ENCODE results near the gene DAPP1. TPM values are rescaled to one million over a fixed set of nuclear protein-coding genes. Genes with fewer than 3 reads are reported as not detected.

DAPP1 gene
- total and polyA plus RNA-seq, 10 of the 15 experiments (the other 5 are each of a cell fraction or from before 2014, with no cell fraction given) = 46.5 to 147 (median 74.2) TPM

- CTCF ChIA-PET = interaction anchor here (1.1 to 1.8 kb wide), 2 partner anchors 21 to 56 kb away, joined by 3 to 5 read pairs; no protein-coding TSS in a partner anchor
- no TSS peak for BruUV-seq (replicated peaks)
- H3K79me2 ChIP-seq (ENCODE audit: control insufficient read depth, insufficient read depth, low read length) = no peaks in the 10 kb centered on the region; the same call in 1 of the 2 replicates
- H3K27ac ChIP-seq (ENCODE audit: control insufficient read depth, insufficient read depth) = no peak overlapping the region
- no peaks in the 10 kb centered on the region for H3K9me3 ChIP-seq (replicated peaks; ENCODE audit: control insufficient read depth, insufficient read depth, low read length)
- ATAC-seq = no peak
- POLR2A ChIA-PET = interaction anchor here (0.6 to 0.8 kb wide), 3 partner anchors 20 to 228 kb away, joined by 3 read pairs; no protein-coding TSS in a partner anchor
- SMC1A ChIA-PET (ENCODE audit: uncharacterized antibody, unreplicated experiment) = interaction anchor here (1.2 to 2.9 kb wide), 3 partner anchors 8 to 52 kb away, joined by 3 to 8 read pairs (median 6); no protein-coding TSS in a partner anchor
- peaks cover 13% of the 10 kb centered on the region for H3K4me1 ChIP-seq (ENCODE audit: control insufficient read depth, insufficient read depth, low read length)
- WGBS (ENCODE audit: insufficient coverage, insufficient replicate concordance, low lambda C conversion rate, missing lambda C conversion rate) = 48% methylated on average over 3 of the region's 3 CpGs
- FAIRE-seq = no peak
- no peak overlapping the region for H3K9ac ChIP-seq (ENCODE audit: control insufficient read depth, insufficient read depth, low read length)
- in situ Hi-C loops (cut with MboI) = no loop called here
- DNase-seq (ENCODE audit: low read depth, low spot score) = no peak
- intact Hi-C loops (cut with micrococcal nuclease; ENCODE audit: unreplicated experiment) = no loop called here
- no peaks in the 10 kb centered on the region for H4K20me1 ChIP-seq (ENCODE audit: control insufficient read depth, insufficient read depth)
- no peak overlapping the region for H3K4me2 ChIP-seq (ENCODE audit: control insufficient read depth, insufficient read depth)
- RAD21 ChIA-PET (ENCODE audit: unreplicated experiment) = interaction anchor here (0.7 to 0.8 kb wide), 2 partner anchors 10 to 47 kb away, joined by 3 read pairs; partner anchors contain the start of gene DAPP1
- H3K36me3 ChIP-seq (ENCODE audit: control insufficient read depth in 2 of 2, insufficient read depth in 2 of 2, low read length in 1 of 2) = peaks cover 6 to 25% of the 10 kb centered on the region in 2 experiments
- H2AFZ ChIP-seq (ENCODE audit: control insufficient read depth, low read depth, low read length) = no peak overlapping the region
- H3K4me3 ChIP-seq = no peak overlapping the region
- no peaks in the 10 kb centered on the region for H3K27me3 ChIP-seq (replicated peaks in 1 of 2; ENCODE audit: control insufficient read depth in 2 of 2, insufficient read depth in 2 of 2, low read length in 1 of 2)
- TF ChIP-seq EZH2 (IDR thresholded peaks at IDR 0.05; ENCODE audit: borderline replicate concordance, control insufficient read depth, low read depth, low read length) (no peak), KAT2A (conservative IDR thresholded peaks at IDR 0.05; ENCODE audit: control insufficient read depth, low read depth, low read length) (no peak), PKNOX1 (IDR thresholded peaks at IDR 0.05) (no peak), ASH2L (IDR thresholded peaks at IDR 0.05; ENCODE audit: borderline replicate concordance, low read depth) (no peak), TAF1 (IDR thresholded peaks at IDR 0.05; ENCODE audit: borderline replicate concordance, low read depth, low read length) (no peak), USF2 (IDR thresholded peaks at IDR 0.05; ENCODE audit: borderline replicate concordance, low read depth, low read length) (no peak), CBFB (IDR thresholded peaks at IDR 0.05; ENCODE audit: low read depth) (no peak), JUND (IDR thresholded peaks at IDR 0.05; ENCODE audit: low read depth, low read length) (no peak), RAD51 (IDR thresholded peaks at IDR 0.05) (no peak), CTCF (IDR thresholded peaks at IDR 0.05 in 2 of 3, conservative IDR thresholded peaks at IDR 0.05 in 1 of 3; ENCODE audit: control insufficient read depth in 2 of 3, extremely low read depth in 1 of 3, insufficient read depth in 1 of 3, low read depth in 3 of 3, low read length in 3 of 3) (no peak), RCOR1 (conservative IDR thresholded peaks at IDR 0.05; ENCODE audit: low read depth, low read length) (no peak), TBL1XR1 (IDR thresholded peaks at IDR 0.05; ENCODE audit: low read depth, low read length) (no peak), NRF1 (conservative IDR thresholded peaks at IDR 0.05; ENCODE audit: low read depth, low read length) (no peak)
- TF ChIP-seq, protein P1, sequence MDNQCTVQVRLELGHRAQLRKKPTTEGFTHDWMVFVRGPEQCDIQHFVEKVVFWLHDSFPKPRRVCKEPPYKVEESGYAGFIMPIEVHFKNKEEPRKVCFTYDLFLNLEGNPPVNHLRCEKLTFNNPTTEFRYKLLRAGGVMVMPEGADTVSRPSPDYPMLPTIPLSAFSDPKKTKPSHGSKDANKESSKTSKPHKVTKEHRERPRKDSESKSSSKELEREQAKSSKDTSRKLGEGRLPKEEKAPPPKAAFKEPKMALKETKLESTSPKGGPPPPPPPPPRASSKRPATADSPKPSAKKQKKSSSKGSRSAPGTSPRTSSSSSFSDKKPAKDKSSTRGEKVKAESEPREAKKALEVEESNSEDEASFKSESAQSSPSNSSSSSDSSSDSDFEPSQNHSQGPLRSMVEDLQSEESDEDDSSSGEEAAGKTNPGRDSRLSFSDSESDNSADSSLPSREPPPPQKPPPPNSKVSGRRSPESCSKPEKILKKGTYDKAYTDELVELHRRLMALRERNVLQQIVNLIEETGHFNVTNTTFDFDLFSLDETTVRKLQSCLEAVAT (IDR thresholded peaks at IDR 0.05) = no peak
- TF ChIP-seq, protein P2, sequence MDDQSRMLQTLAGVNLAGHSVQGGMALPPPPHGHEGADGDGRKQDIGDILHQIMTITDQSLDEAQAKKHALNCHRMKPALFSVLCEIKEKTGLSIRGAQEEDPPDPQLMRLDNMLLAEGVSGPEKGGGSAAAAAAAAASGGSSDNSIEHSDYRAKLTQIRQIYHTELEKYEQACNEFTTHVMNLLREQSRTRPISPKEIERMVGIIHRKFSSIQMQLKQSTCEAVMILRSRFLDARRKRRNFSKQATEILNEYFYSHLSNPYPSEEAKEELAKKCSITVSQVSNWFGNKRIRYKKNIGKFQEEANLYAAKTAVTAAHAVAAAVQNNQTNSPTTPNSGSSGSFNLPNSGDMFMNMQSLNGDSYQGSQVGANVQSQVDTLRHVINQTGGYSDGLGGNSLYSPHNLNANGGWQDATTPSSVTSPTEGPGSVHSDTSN (IDR thresholded peaks at IDR 0.05; ENCODE audit: insufficient replicate concordance, low read depth, low read length) = no peak
Measured at GRCh38 chr4:99863804-99864203, 47.2 kb downstream of the DAPP1 start.
